DOHH2 (cell line): ENCODE data around the gene GPRC5B.

Experiments used
- EZH2phosphoT487 ChIP-seq: fragments of 200-600 bp; sonication (generic); IDR thresholded peaks from 2 replicates; pipeline ENCODE4 v1.6.1; 2017; ENCODE audit warnings: borderline replicate concordance, mild to moderate bottlenecking, antibody characterized with exemption, low read length, moderate library complexity, mixed read lengths
- TF ChIP-seq, protein P1 (sequence below): fragments of 200-600 bp; sonication (generic); IDR thresholded peaks from one replicate; pipeline ENCODE4 v1.5.1; 2014; ENCODE audit warnings: antibody characterized with exemption, mild to moderate bottlenecking, low read depth, low read length; ENCODE audit not compliant: poor library complexity, severe bottlenecking

DNA sequence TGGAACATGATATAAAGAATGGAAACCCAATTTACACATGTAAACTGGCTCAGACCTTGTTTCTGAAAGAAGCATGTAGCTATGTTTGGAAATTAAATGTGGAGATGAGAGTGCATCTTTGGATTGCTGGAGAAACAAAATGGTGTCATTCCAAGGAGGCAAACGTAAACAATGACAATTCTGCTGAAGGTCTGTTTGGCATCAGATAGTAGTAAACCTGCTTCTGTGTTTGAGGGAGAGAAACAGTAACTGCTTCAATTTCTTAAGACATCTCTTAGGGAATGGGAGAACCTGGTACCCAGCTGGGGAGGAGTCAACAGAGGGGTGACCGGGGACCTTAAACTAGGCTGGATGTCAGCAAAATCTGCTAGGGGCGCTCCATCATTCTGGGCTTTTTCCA is 23.5 kb downstream of the GPRC5B start:
- TF ChIP-seq, protein P1, sequence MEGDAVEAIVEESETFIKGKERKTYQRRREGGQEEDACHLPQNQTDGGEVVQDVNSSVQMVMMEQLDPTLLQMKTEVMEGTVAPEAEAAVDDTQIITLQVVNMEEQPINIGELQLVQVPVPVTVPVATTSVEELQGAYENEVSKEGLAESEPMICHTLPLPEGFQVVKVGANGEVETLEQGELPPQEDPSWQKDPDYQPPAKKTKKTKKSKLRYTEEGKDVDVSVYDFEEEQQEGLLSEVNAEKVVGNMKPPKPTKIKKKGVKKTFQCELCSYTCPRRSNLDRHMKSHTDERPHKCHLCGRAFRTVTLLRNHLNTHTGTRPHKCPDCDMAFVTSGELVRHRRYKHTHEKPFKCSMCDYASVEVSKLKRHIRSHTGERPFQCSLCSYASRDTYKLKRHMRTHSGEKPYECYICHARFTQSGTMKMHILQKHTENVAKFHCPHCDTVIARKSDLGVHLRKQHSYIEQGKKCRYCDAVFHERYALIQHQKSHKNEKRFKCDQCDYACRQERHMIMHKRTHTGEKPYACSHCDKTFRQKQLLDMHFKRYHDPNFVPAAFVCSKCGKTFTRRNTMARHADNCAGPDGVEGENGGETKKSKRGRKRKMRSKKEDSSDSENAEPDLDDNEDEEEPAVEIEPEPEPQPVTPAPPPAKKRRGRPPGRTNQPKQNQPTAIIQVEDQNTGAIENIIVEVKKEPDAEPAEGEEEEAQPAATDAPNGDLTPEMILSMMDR = no peak
- no peak for TF ChIP-seq EZH2phosphoT487
